HG02885 (cell line): ENCODE data around the gene PSMB7.

Experiments used
- ATAC-seq: cut with Tn5 transposase; IDR thresholded peaks from one replicate; pipeline ENCODE4 v1.9.1; 2021; ENCODE audit warnings: mild to moderate bottlenecking; ENCODE audit not compliant: unreplicated experiment, poor library complexity

Gene PSMB7

GRCh38 chr9:124348363-124348762 lies 66.9 kb downstream of the PSMB7 start:
- ATAC-seq, result no peak

GRCh38 chr9:124347968-124348358 lies 67.3 kb downstream of the PSMB7 start:
- ATAC-seq, result no peak

GRCh38 chr9:124347206-124347967 lies 67.9 kb downstream of the PSMB7 start:
- ATAC-seq, result no peak

- ATAC-seq, result no peak
Measured at GRCh38 chr9:124346347-124347163, 68.7 kb downstream of the PSMB7 start.

GRCh38 chr9:124345751-124346281 lies 69.4 kb downstream of the PSMB7 start:
- ATAC-seq, result no peak

- no peak for ATAC-seq
Measured at GRCh38 chr9:124345063-124345462, 70.2 kb downstream of the PSMB7 start.

- no peak for ATAC-seq
Measured at GRCh38 chr9:124344291-124345050, 70.8 kb downstream of the PSMB7 start.

- ATAC-seq, result no peak
Measured at GRCh38 chr9:124343533-124344290, 71.5 kb downstream of the PSMB7 start.

- ATAC-seq, result no peak
Measured at GRCh38 chr9:124342776-124343485, 72.3 kb downstream of the PSMB7 start.

- no peak for ATAC-seq
Measured at GRCh38 chr9:124342402-124342775, 72.9 kb downstream of the PSMB7 start.

- ATAC-seq, result no peak
Measured at GRCh38 chr9:124341455-124342170, 73.6 kb downstream of the PSMB7 start.

- ATAC-seq, result no peak
Measured at GRCh38 chr9:124340219-124341069, 74.8 kb downstream of the PSMB7 start.

- ATAC-seq, result no peak
Measured at GRCh38 chr9:124339603-124340146, 75.6 kb downstream of the PSMB7 start.

- no peak for ATAC-seq
Measured at GRCh38 chr9:124337562-124337961, 77.7 kb downstream of the PSMB7 start.

- ATAC-seq, result no peak
Measured at GRCh38 chr9:124335320-124335707, 79.9 kb downstream of the PSMB7 start.

GRCh38 chr9:124334568-124335319 lies 80.5 kb downstream of the PSMB7 start:
- ATAC-seq, result no peak

GRCh38 chr9:124333203-124333579 lies 82.1 kb downstream of the PSMB7 start:
- no peak for ATAC-seq
